Activated CD8-positive, alpha-beta memory T cell treated with anti-CD3 and anti-CD28 coated beads, Interleukin-2, amount 50 U/mL, for 1 hour (primary cell): ENCODE data around the gene RAX2.
"Not testable (repeated sequence)": the region's sequence is repeated elsewhere in the genome, so short reads cannot be mapped to it uniquely, and the experiment has no call there.

Experiments used
- DNase-seq: peaks from one replicate; pipeline ENCODE4 v3.0.0-alpha.2; 2020; ENCODE audit errors: extremely low read depth

Gene RAX2

DNA sequence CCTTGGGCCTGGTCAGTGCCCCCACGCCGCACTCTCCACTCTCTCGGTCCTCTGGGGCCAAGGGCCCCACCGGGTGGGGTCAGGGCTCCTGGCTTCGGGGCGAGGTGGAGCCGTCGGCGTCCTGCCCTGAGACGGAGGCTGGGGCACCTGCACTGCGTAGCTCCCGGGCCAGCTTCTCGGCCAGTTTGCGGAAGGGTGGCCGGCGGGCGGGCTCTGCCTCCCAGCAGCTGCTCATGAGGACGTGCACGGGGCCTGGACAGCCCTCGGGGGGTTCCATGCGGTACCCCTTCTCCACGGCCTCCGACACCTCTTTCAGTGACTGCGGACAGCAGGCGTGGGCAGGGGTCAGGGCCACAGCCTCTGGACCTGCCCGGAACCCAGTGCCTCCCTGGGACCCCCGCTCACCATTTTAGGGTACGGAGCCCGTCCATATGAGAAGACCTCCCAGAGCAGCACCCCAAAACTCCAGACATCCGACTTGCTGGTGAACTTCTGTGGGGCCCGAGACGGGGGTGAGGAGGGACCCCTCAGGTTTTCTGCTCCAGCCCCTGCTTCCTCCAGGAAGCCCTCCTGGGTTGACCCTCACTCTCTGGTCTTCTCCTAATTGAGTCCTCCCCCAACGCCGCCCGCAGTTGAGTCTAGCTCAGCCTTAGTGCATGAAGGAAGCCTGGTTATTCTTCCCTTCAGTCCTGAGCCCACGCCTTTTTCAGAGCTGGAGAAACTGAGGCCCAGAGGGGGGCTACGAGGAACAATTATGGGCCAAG is 6.3 kb upstream of the RAX2 start:
- DNase-seq: no peak

DNA sequence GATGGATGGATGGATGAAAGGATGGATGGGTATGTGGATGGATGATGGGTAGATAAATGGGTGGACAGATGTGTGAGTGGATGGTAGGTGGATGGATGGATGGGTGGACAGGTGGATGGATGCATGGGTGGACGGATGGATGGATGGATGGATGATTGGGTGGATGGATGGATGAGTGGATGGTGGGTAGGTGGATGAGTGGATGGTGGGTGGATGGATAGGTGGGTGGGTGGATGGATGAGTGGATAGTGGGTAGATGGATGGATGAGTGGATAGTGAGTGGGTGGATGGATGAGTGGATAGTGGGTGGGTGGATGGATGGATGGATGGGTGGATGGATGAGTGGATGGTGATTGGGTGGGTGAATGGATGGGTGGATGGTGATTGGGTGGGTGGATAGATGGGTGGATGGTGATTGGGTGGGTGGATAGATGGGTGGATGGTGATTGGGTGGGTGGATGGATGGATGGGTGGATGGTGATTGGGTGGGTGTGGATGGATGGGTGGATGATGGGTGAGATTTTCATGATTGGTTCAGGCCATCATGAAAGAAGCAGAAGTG is 4.5 kb upstream of the RAX2 start:
- DNase-seq: no peak

DNA sequence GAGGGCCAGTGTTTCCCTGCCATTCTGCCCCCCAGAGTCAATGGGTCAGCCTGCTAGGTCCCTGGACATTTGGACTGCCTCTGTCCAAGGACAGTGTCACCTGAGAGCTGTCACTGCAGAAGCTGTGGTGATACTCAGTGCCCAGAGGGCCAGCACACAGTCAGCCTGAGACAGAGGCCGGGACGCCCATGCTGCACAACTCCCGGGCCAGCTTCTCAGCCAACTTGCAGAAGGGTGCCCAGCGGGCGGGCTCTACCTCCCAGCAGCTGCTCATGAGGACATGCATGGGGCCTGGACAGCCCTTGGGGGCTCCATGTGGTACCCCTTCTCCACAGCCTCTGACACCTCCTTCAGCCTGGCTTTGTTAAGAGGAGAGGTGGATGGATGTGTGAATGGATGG is 3.8 kb upstream of the RAX2 start:
- DNase-seq: no peak

DNA sequence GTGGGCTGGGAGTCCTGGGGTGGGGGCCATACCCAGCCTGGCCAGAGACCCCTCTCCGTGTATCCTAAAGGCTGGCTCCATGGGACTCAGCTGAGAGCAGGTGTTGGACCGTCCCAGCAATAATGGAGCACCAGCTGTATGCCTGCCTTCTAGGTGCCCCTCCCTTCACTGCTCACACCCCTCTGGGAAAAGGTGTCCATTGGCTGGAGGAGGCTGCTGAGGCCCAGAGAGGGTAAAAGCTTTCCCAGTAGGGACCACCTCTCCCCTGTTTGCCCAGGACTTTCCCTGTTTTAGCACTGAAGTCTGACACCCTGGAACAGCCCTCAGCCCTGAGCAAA is 3.3 kb upstream of the RAX2 start:
- DNase-seq: no peak

DNA sequence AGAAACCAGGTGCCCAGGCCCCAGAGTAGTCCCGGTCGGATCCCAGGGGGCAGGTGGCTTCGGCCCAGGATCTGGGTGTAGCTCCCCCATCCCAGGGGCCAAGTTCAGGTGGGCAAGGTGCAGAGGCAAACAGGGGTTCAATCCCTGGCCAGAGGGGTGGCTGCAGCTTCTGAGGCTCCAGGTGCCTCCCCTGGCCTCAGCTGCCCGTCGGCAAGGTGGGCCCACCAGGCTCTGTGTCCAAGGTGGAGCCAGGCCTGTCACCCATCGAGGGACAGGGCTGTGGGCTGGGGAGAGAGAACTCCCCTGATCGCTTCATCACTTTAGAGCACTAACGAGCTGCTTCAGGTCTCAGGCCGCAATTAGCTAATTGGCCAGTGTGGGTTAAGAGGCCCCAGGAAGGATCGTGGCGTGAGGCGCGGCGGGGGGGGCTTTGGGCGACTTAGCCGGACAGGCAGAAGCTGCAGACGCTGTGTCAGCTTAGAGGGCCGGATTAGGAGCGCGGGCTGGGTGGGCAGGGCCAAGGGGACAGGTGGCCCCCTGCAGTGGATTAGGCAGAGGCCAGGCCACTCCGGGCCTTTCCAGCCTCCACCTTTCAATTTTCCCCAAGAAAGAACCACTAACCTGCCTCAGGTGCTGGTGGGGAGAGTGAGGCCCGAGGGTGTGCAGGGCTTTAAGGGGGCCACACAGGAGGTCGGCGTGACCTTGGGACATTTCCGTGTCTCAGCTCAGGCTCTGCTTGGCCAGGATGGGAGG is 2.8 kb upstream of the RAX2 start:
- no peak for DNase-seq

DNA sequence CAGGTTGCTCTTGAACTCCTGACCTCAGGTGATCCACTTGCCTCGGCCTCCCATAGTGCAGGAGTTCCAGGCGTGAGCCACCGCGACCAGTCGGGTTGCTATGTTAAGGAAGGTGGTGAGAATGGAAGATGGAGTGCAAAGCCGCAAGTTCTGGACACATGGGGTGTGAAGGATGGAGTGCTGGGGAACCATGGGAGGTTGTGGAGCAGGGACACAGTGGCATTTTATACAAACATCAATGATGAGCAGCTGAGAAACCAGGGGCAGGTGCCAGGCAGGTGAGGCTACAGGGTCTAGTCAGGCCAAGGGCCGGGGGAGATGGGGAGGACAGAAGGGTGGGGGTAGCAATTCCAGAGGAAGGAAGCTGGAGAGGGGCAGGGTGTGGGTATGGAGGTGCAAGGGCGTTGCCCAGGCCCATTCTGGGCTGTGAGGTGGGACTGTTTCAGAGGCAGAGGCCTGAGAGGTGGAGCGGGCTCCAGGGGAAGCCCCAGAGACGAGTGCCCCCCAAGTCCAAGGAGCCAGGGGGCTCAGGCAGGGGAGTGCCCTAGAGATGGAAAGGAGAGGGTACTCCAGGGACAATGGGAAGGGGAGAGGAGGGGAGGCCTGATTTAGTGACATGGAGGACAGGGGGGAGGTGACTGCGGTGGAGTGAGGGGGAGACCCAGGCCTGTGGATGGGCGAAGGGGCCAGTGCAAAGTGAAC is 1.9 kb upstream of the RAX2 start:
- no peak for DNase-seq

DNA sequence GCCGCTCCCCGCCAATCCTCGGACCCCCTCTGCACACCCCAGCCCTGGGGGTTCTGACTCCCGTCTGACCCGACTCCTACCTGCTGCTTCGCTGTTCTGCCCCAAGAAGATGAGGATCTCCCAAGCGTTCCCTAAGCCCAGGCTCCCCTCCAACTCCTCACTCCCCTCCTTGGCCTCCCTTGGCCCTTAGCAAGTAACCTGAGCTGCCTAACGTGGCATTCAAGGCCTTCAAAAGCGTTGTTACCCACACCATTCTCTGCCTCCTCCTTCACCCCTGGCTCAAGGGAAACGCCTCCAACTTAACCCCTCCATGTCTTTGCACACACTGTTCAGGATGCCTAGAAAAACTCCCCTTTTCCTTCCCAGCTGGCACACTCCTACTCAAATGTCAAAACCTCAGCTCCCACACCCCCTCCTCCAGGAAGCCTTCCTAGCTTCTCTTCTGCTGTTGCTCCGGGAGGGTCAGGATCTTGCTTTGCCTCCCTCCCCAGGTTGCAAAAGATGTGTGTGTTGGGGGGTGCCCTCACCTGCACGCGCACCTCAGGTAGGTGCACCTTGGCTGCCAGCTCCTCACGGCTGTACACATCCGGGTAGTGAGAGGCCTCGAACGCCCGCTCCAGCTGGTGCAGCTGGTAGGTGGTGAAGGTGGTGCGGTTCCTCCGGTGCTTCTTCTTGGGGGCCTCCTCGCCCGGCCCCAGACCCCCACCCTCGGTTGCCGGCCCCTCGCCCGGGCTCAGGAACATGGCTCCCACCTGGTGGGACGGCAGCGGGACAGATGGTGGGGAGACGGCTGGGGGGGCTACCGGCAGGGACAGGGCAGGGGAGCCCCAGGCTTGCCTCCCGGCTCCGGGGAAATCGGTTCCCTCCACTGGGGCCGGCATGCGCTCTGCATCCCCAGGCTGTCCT is 775 bp downstream of the RAX2 start:
- no peak for DNase-seq

DNA sequence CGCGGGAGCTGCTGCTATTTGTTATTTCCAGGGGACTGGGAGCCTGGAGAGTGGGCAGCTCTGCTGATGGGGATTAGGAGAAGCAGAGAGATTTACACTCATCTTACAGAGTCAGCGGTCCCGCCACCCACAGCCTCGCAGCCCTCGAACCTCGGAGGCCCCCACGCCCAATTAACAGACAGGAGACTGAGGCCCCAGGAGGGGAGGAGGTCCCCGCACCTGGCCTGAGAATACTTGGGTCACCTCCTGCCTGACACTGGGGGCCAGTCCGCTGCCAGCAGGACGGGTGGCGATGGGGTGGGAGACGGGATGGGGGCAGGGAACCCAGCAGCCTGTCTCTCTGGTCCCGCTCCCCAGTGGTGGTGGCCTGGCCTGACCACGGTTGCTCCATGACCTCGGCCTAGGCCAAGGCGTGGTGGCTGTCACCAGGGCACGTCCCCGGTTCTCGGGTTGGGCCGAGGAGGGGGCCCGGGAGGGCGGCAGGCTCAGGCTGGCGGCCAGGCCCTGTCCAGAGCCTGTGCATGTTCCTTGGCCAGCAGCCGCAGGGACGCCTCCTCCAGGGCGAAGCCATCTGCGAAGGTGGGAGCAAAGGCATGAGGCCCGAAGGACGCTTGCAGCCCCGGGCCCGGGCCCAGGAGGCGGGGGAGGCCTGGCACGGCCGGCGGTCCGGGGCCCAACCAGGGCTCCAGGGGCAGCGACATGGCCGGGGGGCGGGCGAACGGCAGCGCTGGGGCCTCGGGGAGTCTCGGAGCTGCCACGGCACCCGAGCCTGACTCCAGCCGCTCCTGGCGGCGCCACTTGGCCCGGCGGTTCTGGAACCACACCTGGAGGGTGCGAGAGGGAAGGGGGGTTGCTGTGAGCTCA is 1.7 kb downstream of the RAX2 start:
- DNase-seq: no peak

DNA sequence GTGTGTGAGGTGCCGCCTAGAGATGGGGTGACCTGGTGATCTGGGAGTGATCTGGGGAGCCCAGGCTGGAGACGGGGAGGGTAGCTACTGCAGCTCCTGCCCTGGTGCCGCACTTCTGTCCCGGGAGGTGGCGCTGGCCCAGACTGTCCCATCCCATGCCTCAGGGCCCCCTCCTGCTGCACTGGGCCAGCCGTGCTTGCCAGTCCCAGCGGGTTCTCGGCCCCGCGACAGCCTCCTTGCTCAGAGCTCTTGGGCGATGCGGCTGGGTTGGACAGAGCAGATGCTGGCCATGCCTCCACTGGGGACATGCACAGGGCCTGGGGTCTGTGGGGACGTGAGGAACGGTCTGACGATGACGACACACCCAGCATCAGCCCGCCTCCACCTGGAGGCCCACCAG is 2.5 kb downstream of the RAX2 start:
- DNase-seq: no peak

DNA sequence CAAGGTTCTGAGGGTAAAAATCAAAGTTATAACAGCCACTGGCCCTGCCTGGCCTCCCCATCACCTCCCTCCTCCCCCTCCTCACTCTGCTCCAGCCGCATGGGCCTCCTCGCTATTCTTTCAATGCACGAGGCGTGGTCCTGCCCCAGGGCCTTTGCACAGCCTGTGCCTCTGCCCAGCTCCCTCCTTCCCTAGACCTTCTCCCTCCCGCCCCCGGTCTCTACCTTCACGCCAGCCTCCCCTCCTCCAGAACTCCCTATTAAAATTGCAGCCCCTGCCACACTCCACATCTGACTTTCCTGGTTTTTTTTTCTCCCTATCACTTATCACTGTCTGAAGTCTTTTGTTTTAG is 3.3 kb downstream of the RAX2 start:
- DNase-seq: no peak

DNA sequence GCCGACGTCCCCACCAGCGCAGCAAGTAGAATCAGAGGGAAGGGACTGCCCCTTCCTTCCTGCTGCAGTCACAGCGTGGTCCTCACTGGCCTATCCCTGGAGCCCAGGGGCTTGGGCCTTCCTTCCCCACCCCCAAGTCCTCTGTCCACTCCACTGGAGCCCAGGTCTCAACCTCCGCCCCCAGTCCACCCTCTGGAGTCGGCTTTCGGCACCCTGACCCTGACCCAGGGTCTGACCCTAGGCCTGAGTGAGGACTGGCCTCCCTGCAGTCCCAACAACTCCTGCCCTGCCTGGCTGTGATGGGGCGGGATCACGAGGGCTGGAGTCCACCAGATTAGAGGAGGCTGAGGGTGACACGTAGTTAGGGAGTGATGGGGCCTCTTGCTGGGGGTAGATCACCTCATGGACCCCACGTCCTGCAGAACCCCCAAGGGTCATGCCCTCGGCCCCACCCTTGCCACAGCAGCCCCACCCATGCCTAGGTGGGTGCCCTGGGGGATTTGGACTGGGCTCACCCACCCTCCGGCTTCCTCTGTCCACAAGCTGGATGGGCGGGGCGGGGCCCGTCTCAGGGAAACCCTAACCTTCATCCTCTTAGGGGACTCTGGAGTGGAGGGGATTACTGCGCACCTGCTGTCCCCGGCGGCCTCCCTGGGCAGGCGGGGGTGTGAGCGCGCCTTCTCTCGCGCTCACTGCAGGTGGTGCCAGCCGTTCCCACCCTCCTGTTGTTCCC is 3.8 kb downstream of the RAX2 start:
- no peak for DNase-seq

DNA sequence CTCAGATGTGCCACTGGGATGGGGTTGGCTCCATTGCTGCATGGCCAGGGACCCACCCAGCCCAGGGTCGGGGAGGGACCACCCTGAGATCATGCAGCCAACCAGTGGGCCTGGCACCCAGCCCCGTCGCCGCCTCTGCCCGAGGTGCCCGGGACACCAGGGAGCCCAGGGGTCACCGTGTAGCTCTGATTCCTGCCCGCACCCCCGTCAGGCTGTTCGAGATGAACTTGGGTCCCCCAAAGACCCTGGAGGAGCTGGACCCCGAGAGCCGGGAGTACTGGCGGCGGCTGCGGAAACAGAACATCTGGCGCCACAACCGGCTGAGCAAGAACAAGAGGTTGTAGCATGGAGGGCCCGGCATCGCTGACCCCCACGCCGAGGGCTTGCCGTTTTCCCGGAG is 5.0 kb downstream of the RAX2 start:
- no peak for DNase-seq

DNA sequence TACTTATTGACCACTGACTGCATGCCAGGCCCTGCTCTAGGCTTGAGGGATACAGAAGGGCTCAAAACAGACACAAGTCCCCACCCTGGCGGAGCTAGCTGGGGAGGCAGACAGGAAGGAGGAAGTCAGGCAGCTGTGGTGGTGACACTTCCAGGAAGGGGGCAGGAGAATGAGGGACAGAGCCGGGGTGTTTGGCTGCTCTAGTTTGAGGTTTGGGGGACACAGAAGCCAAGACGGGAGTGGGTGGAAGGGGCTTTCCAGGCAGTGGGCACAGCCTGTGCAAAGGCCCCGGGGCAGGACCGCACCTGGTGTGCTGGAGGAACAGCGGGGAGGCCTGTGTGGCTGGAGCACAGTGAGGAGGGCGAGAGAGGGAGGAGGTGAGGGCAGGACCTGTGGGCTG is 5.5 kb downstream of the RAX2 start:
- no peak for DNase-seq

DNA sequence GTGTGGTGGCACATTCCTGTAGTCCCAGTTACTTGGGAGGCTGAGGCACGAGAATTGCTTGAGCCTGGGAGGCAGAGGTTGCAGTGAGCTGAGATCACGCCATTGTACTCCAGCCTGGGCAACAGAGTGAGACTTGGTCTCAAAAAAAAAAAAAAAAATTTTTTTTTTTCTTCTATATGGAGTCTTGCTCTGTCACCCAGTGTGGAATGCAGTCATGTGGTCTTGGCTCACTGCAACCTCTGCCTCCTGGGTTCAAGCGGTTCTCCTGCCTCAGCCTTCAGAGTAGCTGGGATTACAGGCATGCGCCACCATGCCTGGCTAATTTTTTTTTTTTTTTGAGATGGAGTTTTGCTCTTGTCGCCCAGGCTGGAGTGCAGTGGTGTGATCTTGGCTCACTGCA is 6.3 kb downstream of the RAX2 start:
- DNase-seq: not testable (repeated sequence)

DNA sequence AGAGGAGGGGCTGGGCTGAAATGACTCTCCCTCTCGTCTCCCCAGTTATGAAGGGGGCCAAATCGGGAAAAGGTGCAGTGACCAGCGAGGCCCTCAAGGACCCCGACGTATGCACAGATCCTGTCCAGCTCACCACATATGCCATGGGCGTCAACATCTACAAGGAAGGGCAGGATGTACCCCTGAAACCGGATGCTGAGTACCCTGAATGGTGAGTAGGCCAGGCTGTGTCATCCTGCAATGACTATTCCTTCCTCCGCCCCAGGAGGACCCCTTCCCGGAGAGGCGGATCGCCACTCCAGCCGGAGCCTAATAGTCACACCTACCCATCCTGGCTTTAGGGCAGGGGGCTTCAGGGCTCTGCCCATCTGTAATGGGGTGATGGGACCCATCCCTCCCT is 6.9 kb downstream of the RAX2 start:
- DNase-seq: no peak

DNA sequence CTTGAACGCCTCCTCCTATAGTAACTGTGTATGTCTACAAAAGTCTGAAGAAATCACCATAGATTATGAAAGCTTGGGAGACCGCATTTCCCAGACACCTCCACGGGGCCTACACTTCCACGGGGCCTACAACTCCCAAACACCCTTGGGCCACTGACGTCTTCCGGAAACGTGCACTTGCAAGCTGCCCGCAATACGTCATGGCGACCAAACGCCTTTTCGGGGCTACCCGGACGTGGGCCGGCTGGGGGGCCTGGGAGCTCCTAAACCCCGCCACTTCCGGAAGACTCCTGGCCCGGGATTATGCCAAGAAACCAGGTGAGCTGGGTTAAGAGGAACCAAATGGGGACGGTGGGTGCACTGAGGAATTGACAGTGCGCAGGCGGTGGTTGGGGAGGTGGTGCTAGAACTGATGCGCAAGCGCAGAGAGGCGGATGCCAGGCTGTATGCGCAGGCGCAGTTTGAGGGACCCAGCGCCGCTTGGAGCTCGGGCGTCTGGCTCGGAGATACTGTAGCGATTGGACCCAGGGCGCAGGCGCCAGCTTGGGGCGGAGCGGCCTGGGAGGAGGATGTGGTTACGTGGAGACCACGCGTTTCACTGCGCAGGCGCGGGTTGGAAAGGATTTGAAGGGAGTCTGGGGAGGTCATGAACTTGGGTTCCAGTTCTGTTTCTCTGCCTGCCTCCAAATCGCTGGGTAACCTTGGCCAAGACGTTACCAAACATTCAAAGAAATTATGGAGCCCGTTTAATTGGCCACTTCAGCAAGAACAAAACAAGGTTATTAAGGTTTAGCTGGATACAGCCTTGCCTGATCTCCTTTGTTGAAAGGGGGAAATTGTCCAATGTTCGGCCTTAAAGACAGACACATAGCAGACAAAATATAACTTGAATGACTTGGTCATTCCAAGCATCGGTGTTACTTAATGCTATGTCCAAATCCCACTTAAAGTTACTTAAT is 9.2 kb downstream of the RAX2 start, which contains the start of gene MRPL54:
TSS of gene MRPL54 (plus strand) at position 182 of the 959 bp plus-strand sequence. CDS start at position 201, 19 bp downstream.
- DNase-seq: peak; percentile 96

DNA sequence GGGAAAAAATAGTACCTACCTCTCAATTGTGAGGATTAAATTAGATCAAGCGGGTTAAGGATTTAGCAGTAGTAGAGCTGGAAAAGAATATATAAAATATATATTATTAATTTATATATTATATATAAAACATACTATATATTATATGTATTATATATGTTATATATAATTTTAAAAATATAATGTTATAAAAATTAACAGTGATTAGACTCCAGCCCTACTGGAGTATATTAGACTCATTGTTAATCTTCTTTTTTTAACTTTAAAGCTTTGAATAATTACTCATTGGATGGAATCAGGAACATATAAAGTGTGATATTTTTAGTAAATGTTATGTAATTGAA is 9.9 kb downstream of the RAX2 start:
- DNase-seq: no peak

DNA sequence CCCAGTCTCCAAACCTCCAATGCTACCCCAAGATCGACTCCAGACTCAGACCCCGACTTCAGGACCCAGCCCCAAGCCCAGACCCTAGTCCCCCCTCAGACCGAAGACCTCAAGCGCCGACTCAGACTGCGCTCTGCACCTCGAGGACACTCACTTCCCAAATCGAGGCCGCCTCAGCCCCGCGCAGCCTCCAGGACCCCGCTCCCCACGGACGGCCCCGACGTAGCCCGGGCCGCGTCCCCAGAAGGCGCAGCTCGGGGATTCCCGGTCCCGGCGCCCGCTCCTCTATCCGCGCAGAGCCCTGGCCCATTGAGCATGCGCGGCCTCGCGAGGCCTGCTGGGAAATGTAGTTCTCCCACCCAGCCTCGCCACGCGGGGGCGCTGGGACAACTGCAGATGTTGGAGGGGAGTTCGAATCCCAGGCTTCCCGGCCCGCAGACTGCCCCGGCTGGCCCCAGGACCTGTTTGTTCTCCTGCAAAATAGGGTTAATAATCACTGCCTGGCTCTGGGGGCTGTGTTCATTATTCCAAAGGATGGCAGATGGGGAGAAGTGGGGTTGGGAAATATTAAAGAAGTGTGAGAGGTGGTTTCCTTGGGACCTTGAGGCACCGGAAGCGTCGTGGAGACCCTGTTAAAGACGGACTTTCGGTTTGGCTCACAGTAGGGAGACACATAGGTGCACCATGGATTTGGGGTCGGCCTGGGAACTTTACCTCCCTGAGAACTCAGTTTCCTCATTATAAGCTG is 10.5 kb downstream of the RAX2 start, which contains the start of gene APBA3:
TSS of gene APBA3 (minus strand) at position 311 of the 748 bp plus-strand sequence. CDS start 1,428 bp downstream, outside the sequence.
- DNase-seq: peak; percentile 77
